ENCODE results near the gene COL24A1. TPM values are rescaled to one million over a fixed set of nuclear protein-coding genes. Genes with fewer than 3 reads are reported as not detected.
"Not testable (repeated sequence)": the region's sequence is repeated elsewhere in the genome, so short reads cannot be mapped to it uniquely, and the experiment has no call there.

The COL24A1 gene
- total RNA-seq, 2 experiments from 2014 or later = not detected

- ChIA-PET CTCF (no interaction called here), POLR2A (no interaction called here)
- Mint-ChIP-seq H3K36me3 (ENCODE audit: low read depth) (no peaks in the 10 kb centered on the region), H3K27me3 (no peaks in the 10 kb centered on the region), H3K4me1 (no peaks in the 10 kb centered on the region), H3K27ac (no peak overlapping the region), H3K4me3 (no peak overlapping the region), H3K9me3 (no peaks in the 10 kb centered on the region)
- no peak for DNase-seq
Observed at GRCh38 chr1:85983316-85983715, 173.3 kb downstream of the COL24A1 start.

- POLR2A ChIA-PET = no interaction called here
- no peak overlapping the region for H3K4me3 Mint-ChIP-seq
- no peaks in the 10 kb centered on the region for H3K9me3 Mint-ChIP-seq
- CTCF ChIA-PET = interaction anchor here (1.1 kb wide), 1 partner anchor 9 kb away, joined by 3 read pairs; no protein-coding TSS in a partner anchor
- no peaks in the 10 kb centered on the region for H3K27me3 Mint-ChIP-seq
- no peaks in the 10 kb centered on the region for H3K36me3 Mint-ChIP-seq (ENCODE audit: low read depth)
- H3K27ac Mint-ChIP-seq = no peak overlapping the region
- H3K4me1 Mint-ChIP-seq = no peaks in the 10 kb centered on the region
- DNase-seq = no peak
Observed at GRCh38 chr1:85976516-85977205, 179.9 kb downstream of the COL24A1 start.

GRCh38 chr1:85975912-85976371 lies 180.6 kb downstream of the COL24A1 start:
- ChIA-PET CTCF (no interaction called here), POLR2A (no interaction called here)
- Mint-ChIP-seq H3K4me1 (no peaks in the 10 kb centered on the region), H3K4me3 (no peak overlapping the region), H3K9me3 (no peaks in the 10 kb centered on the region), H3K36me3 (ENCODE audit: low read depth) (no peaks in the 10 kb centered on the region), H3K27ac (no peak overlapping the region), H3K27me3 (no peaks in the 10 kb centered on the region)
- DNase-seq = no peak

GRCh38 chr1:85962457-85962856 lies 194.1 kb downstream of the COL24A1 start:
- no peaks in the 10 kb centered on the region for H3K27me3 Mint-ChIP-seq
- H3K4me3 Mint-ChIP-seq = no peak overlapping the region
- H3K27ac Mint-ChIP-seq = no peak overlapping the region
- ChIA-PET POLR2A (no interaction called here), CTCF (no interaction called here)
- no peaks in the 10 kb centered on the region for H3K9me3 Mint-ChIP-seq
- no peaks in the 10 kb centered on the region for H3K36me3 Mint-ChIP-seq (ENCODE audit: low read depth)
- no peaks in the 10 kb centered on the region for H3K4me1 Mint-ChIP-seq
- DNase-seq = no peak

- H3K4me1 Mint-ChIP-seq = no peaks in the 10 kb centered on the region
- no peaks in the 10 kb centered on the region for H3K36me3 Mint-ChIP-seq (ENCODE audit: low read depth)
- no peak overlapping the region for H3K4me3 Mint-ChIP-seq
- POLR2A ChIA-PET = no interaction called here
- no peaks in the 10 kb centered on the region for H3K27me3 Mint-ChIP-seq
- no peak for DNase-seq
- no peaks in the 10 kb centered on the region for H3K9me3 Mint-ChIP-seq
- H3K27ac Mint-ChIP-seq = no peak overlapping the region
- CTCF ChIA-PET = no interaction called here
Observed at GRCh38 chr1:85957760-85958159, 198.8 kb downstream of the COL24A1 start.

GRCh38 chr1:85955218-85955617 lies 201.4 kb downstream of the COL24A1 start:
- H3K27ac Mint-ChIP-seq; H3K36me3 Mint-ChIP-seq (ENCODE audit: low read depth); H3K27me3 Mint-ChIP-seq; POLR2A ChIA-PET; H3K4me1 Mint-ChIP-seq; H3K4me3 Mint-ChIP-seq; DNase-seq; H3K9me3 Mint-ChIP-seq: not testable (repeated sequence)
- CTCF ChIA-PET = interaction anchor here (1.1 kb wide), 1 partner anchor 47 kb away, joined by 4 read pairs; no protein-coding TSS in a partner anchor

GRCh38 chr1:85952460-85952859 lies 204.1 kb downstream of the COL24A1 start:
- no peaks in the 10 kb centered on the region for H3K27me3 Mint-ChIP-seq
- H3K27ac Mint-ChIP-seq = no peak overlapping the region
- no peaks in the 10 kb centered on the region for H3K36me3 Mint-ChIP-seq (ENCODE audit: low read depth)
- H3K4me3 Mint-ChIP-seq = no peak overlapping the region
- H3K9me3 Mint-ChIP-seq = peaks cover 1% of the 10 kb centered on the region
- ChIA-PET POLR2A (no interaction called here), CTCF (no interaction called here)
- no peak for DNase-seq
- H3K4me1 Mint-ChIP-seq = no peaks in the 10 kb centered on the region

GRCh38 chr1:85947186-85947585 lies 209.4 kb downstream of the COL24A1 start:
- no peaks in the 10 kb centered on the region for H3K4me1 Mint-ChIP-seq

GRCh38 chr1:85943945-85944344 lies 212.6 kb downstream of the COL24A1 start:
- H3K27me3 Mint-ChIP-seq = no peaks in the 10 kb centered on the region
- H3K4me1 Mint-ChIP-seq = no peaks in the 10 kb centered on the region
- no peaks in the 10 kb centered on the region for H3K36me3 Mint-ChIP-seq (ENCODE audit: low read depth)
- POLR2A ChIA-PET = no interaction called here
- peaks cover 1% of the 10 kb centered on the region for H3K9me3 Mint-ChIP-seq
- no peak overlapping the region for H3K4me3 Mint-ChIP-seq
- no peak overlapping the region for H3K27ac Mint-ChIP-seq
- no peak for DNase-seq
- CTCF ChIA-PET = no interaction called here

More at GRCh38 chr1:85947186-85947585, 209.4 kb downstream of the COL24A1 start:
- H3K9me3 Mint-ChIP-seq = peaks cover 1% of the 10 kb centered on the region
- H3K36me3 Mint-ChIP-seq (ENCODE audit: low read depth) = no peaks in the 10 kb centered on the region
- H3K27ac Mint-ChIP-seq = no peak overlapping the region
- CTCF ChIA-PET = no interaction called here
- DNase-seq = no peak
- H3K4me3 Mint-ChIP-seq = no peak overlapping the region
- POLR2A ChIA-PET = no interaction called here
- no peaks in the 10 kb centered on the region for H3K27me3 Mint-ChIP-seq

- POLR2A ChIA-PET = no interaction called here
- CTCF ChIA-PET = no interaction called here
- Mint-ChIP-seq H3K9me3 (peaks cover 1% of the 10 kb centered on the region), H3K4me3 (no peak overlapping the region), H3K27ac (no peak overlapping the region), H3K36me3 (ENCODE audit: low read depth) (no peaks in the 10 kb centered on the region), H3K27me3 (no peaks in the 10 kb centered on the region), H3K4me1 (no peaks in the 10 kb centered on the region)
- DNase-seq = no peak
Observed at GRCh38 chr1:85943526-85943925, 213.0 kb downstream of the COL24A1 start.

GRCh38 chr1:85940656-85941306 lies 215.8 kb downstream of the COL24A1 start:
- Mint-ChIP-seq H3K27ac (no peak overlapping the region), H3K36me3 (ENCODE audit: low read depth) (no peaks in the 10 kb centered on the region), H3K9me3 (no peaks in the 10 kb centered on the region), H3K27me3 (no peaks in the 10 kb centered on the region), H3K4me3 (no peak overlapping the region), H3K4me1 (no peaks in the 10 kb centered on the region)
- ChIA-PET CTCF (no interaction called here), POLR2A (no interaction called here)
- no peak for DNase-seq

- no peaks in the 10 kb centered on the region for H3K36me3 Mint-ChIP-seq (ENCODE audit: low read depth)
- POLR2A ChIA-PET = no interaction called here
- CTCF ChIA-PET = no interaction called here
- no peak for DNase-seq
- no peaks in the 10 kb centered on the region for H3K4me1 Mint-ChIP-seq
- no peak overlapping the region for H3K27ac Mint-ChIP-seq
- no peaks in the 10 kb centered on the region for H3K27me3 Mint-ChIP-seq
- no peaks in the 10 kb centered on the region for H3K9me3 Mint-ChIP-seq
- no peak overlapping the region for H3K4me3 Mint-ChIP-seq
Observed at GRCh38 chr1:85938829-85939228, 217.7 kb downstream of the COL24A1 start.

- Mint-ChIP-seq H3K27me3 (no peaks in the 10 kb centered on the region), H3K9me3 (no peaks in the 10 kb centered on the region), H3K4me3 (no peak overlapping the region), H3K4me1 (no peaks in the 10 kb centered on the region), H3K36me3 (ENCODE audit: low read depth) (no peaks in the 10 kb centered on the region), H3K27ac (no peak overlapping the region)
- CTCF ChIA-PET = no interaction called here
- no peak for DNase-seq
- POLR2A ChIA-PET = no interaction called here
Observed at GRCh38 chr1:85936470-85936869, 220.1 kb downstream of the COL24A1 start.

GRCh38 chr1:85936057-85936456 lies 220.5 kb downstream of the COL24A1 start:
- CTCF ChIA-PET = no interaction called here
- Mint-ChIP-seq H3K36me3 (ENCODE audit: low read depth) (no peaks in the 10 kb centered on the region), H3K27me3 (no peaks in the 10 kb centered on the region), H3K27ac (no peak overlapping the region), H3K4me3 (no peak overlapping the region), H3K4me1 (no peaks in the 10 kb centered on the region), H3K9me3 (no peaks in the 10 kb centered on the region)
- POLR2A ChIA-PET = no interaction called here
- no peak for DNase-seq
